ENCODE results near the gene PLXNB3.

PLXNB3 gene

DNA sequence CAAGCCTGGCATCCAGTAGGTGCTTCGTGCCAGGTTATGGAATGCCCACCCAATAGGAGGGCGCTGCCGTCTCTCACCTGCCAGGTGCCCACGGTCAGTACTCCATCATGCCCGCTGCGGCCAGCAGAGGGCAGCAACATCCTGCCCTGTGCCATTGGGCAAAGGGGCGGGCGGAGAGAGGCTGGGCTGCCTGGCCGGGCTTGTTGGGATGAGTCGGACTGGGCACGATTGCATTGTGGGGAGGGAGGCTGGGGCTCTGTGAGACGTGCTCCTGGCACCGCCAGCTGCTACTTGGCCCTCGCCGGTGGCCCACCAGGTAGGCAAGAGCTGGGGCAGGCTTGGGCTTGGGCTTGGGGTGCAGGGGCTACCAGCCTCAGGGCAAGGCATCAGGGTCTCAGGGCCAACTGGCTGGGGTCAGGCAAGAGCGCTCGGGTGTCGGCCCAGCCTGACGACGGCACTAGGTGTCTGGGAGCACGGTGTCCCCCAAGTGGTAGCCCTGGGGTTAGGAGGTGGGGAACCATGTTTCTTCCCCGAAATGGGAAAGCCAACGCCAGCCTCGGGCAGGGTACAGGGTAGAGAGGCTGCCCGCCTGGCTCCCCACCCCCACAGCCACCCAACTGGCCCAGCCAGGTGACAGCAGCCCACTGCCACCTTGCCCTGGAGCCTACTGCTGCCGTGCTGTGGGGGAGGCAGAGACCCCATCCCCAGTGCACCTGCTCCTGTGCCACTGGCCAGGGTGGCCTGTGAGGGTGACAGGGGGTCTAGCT lies at the start of gene PLXNB3:
TSS of gene PLXNB3 (plus strand) at position 261 of the 767 bp plus-strand sequence. CDS start 1,287 bp downstream, outside the sequence.
- peak; percentile 78 for TF ChIP-seq CTCF (conservative IDR thresholded peaks at IDR 0.05; ENCODE audit: low read depth, low read length)
- H3K4me3 ChIP-seq (ENCODE audit: low read length), result peak within 1 kb of the TSS; percentile 50
- peak; percentile 30 for DNase-seq (ENCODE audit: low read depth)

DNA sequence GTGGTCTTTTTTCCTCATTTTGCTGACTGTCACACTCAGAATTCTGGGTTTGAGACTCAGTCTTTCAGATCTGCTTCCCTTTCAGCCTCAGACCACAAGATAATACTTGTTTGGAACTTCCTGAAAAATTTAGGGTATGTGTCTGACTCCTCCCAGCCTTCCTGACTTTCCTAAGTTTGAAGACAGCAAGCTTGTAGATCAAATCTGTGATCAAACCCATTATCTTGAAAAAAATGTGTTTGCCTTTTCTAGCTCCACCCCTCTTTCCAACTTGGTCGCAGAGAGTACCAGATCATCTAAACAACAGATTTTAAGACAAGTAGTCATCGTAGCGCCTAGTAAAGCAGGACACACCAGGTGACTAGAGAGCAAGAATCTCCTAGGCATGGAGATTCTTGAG lies 49.8 kb upstream of the PLXNB3 start:
- no peak for DNase-seq (ENCODE audit: low read depth)
- no peak for TF ChIP-seq CTCF (conservative IDR thresholded peaks at IDR 0.05; ENCODE audit: low read depth, low read length)
- no peak overlapping the region for H3K4me3 ChIP-seq (ENCODE audit: low read length)

GRCh38 chrX:153717445-153717844 lies 46.6 kb upstream of the PLXNB3 start:
- TF ChIP-seq CTCF (conservative IDR thresholded peaks at IDR 0.05; ENCODE audit: low read depth, low read length), result no peak
- no peak for DNase-seq (ENCODE audit: low read depth)
- H3K4me3 ChIP-seq (ENCODE audit: low read length), result no peak overlapping the region

GRCh38 chrX:153719238-153719637 lies 44.8 kb upstream of the PLXNB3 start:
- TF ChIP-seq CTCF (conservative IDR thresholded peaks at IDR 0.05; ENCODE audit: low read depth, low read length), result no peak
- DNase-seq (ENCODE audit: low read depth), result no peak
- no peak overlapping the region for H3K4me3 ChIP-seq (ENCODE audit: low read length)

GRCh38 chrX:153719701-153720100 lies 44.3 kb upstream of the PLXNB3 start:
- no peak overlapping the region for H3K4me3 ChIP-seq (ENCODE audit: low read length)
- TF ChIP-seq CTCF (conservative IDR thresholded peaks at IDR 0.05; ENCODE audit: low read depth, low read length), result no peak
- DNase-seq (ENCODE audit: low read depth), result no peak

DNA sequence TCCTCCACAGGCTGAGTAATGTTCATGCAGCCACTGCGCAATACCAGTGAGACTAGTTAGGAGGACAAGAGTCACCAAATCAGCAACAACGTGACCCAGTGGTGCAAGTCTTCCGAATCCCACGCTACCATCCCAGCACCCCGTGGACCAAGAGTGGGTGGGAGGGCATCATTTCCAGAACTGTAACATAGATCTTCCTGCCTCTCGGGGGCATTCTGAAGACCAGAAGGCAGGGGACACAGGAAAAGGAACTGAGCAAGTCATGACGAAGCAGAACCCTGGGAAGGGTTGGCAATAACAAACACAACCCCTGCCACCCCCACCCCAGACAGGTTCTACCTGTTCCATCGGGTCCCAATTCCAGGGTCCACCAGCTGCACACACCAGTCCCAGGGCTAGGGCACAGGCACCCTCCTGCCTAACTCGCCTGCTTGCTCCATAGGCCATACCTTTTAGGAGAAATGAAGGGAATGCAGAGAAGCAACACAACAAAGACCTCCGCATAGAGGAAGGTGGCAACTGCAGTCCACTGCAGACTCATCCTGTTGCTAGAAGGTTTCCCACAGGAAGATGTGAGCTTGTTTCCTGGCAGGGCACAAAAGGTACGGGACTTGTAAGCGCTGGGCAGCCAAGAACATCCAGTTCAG lies 41.2 kb upstream of the PLXNB3 start:
- H3K4me3 ChIP-seq (ENCODE audit: low read length), result peak overlapping the region; percentile 60
- TF ChIP-seq CTCF (conservative IDR thresholded peaks at IDR 0.05; ENCODE audit: low read depth, low read length), result no peak
- no peak for DNase-seq (ENCODE audit: low read depth)

All from retinal pigment epithelial cell (primary cell).